ENCODE results near the gene PNPLA3.

PNPLA3 gene

GRCh38 chr22:43923631-43924464, at the start of gene PNPLA3:
PNPLA3 (plus strand) TSS chr22:43923805; CDS start chr22:43923912, 107 bp downstream.
- POLR2A ChIA-PET: interaction anchor here (0.6 to 1.1 kb wide), 11 partner anchors 9 to 776 kb away, joined by 3 to 7 read pairs (median 4); partner anchors contain the start of gene SAMM50
- peak; percentile 96 for DNase-seq (ENCODE audit: extremely low spot score)
- CTCF ChIA-PET: interaction anchor here (0.7 to 1.0 kb wide), 4 partner anchors 17 to 41 kb away, joined by 3 to 4 read pairs (median 3); no protein-coding TSS in a partner anchor
- TF ChIP-seq SP1 (IDR thresholded peaks at IDR 0.05) (no peak), TARDBP (IDR thresholded peaks at IDR 0.05) (no peak), CTBP1 (IDR thresholded peaks at IDR 0.05; ENCODE audit: borderline replicate concordance) (peak; percentile 28; the same call in 1 of the 2 replicates), L3MBTL2 (conservative IDR thresholded peaks at IDR 0.05) (peak; percentile 87), LEF1 (IDR thresholded peaks at IDR 0.05; ENCODE audit: borderline replicate concordance) (no peak)

- no peak for DNase-seq (ENCODE audit: extremely low spot score)
- ChIA-PET POLR2A (interaction anchor here (0.8 kb wide), 1 partner anchor 19 kb away, joined by 3 read pairs; no protein-coding TSS in a partner anchor), CTCF (interaction anchor here (1.2 kb wide), 1 partner anchor 8 kb away, joined by 4 read pairs; no protein-coding TSS in a partner anchor)
- TF ChIP-seq FOXM1 (IDR thresholded peaks at IDR 0.05; ENCODE audit: borderline replicate concordance): no peak
- no peak for TF ChIP-seq SP1 (IDR thresholded peaks at IDR 0.05)
- TF ChIP-seq CTBP1 (IDR thresholded peaks at IDR 0.05; ENCODE audit: borderline replicate concordance): no peak
- no peak for TF ChIP-seq ELF4 (IDR thresholded peaks at IDR 0.05)
- TF ChIP-seq PKNOX1 (IDR thresholded peaks at IDR 0.05): no peak
- TF ChIP-seq ZNF384 (IDR thresholded peaks at IDR 0.05): no peak
- no peak for TF ChIP-seq LEF1 (IDR thresholded peaks at IDR 0.05; ENCODE audit: borderline replicate concordance)
- no peak for TF ChIP-seq FOXA1 (IDR thresholded peaks at IDR 0.05)
- no peak for TF ChIP-seq BHLHE40 (IDR thresholded peaks at IDR 0.05; ENCODE audit: borderline replicate concordance)
Measured at GRCh38 chr22:43876866-43877509, 46.6 kb upstream of the PNPLA3 start.

GRCh38 chr22:43878079-43878795, 45.4 kb upstream of the PNPLA3 start:
- ChIA-PET CTCF (interaction anchor here (0.5 kb wide), 1 partner anchor 1090 kb away, joined by 5 read pairs; no protein-coding TSS in a partner anchor), POLR2A (no interaction called here)
- TF ChIP-seq SP1 (IDR thresholded peaks at IDR 0.05) (no peak), ELF4 (IDR thresholded peaks at IDR 0.05) (no peak), ARNT (IDR thresholded peaks at IDR 0.05) (no peak), ZNF384 (IDR thresholded peaks at IDR 0.05) (no peak), TARDBP (IDR thresholded peaks at IDR 0.05) (no peak), NFRKB (IDR thresholded peaks at IDR 0.05) (no peak), FOXM1 (IDR thresholded peaks at IDR 0.05; ENCODE audit: borderline replicate concordance) (no peak), CTBP1 (IDR thresholded peaks at IDR 0.05; ENCODE audit: borderline replicate concordance) (no peak), SUZ12 (IDR thresholded peaks at IDR 0.05) (no peak), LEF1 (IDR thresholded peaks at IDR 0.05; ENCODE audit: borderline replicate concordance) (no peak), FOXK2 (IDR thresholded peaks at IDR 0.05) (no peak), PKNOX1 (IDR thresholded peaks at IDR 0.05) (no peak), HDGF (IDR thresholded peaks at IDR 0.05; ENCODE audit: borderline replicate concordance) (no peak), FOXA1 (IDR thresholded peaks at IDR 0.05) (no peak), L3MBTL2 (conservative IDR thresholded peaks at IDR 0.05) (no peak), BHLHE40 (IDR thresholded peaks at IDR 0.05; ENCODE audit: borderline replicate concordance) (no peak)
- no peak for DNase-seq (ENCODE audit: extremely low spot score)

GRCh38 chr22:43878831-43879550, 44.6 kb upstream of the PNPLA3 start:
- ChIA-PET CTCF (no interaction called here), POLR2A (no interaction called here)
- no peak for TF ChIP-seq BHLHE40 (IDR thresholded peaks at IDR 0.05; ENCODE audit: borderline replicate concordance)
- TF ChIP-seq SP1 (IDR thresholded peaks at IDR 0.05): no peak
- TF ChIP-seq ARNT (IDR thresholded peaks at IDR 0.05): no peak
- TF ChIP-seq FOXA1 (IDR thresholded peaks at IDR 0.05): no peak
- TF ChIP-seq FOXK2 (IDR thresholded peaks at IDR 0.05): no peak
- TF ChIP-seq L3MBTL2 (conservative IDR thresholded peaks at IDR 0.05): no peak
- no peak for TF ChIP-seq FOXM1 (IDR thresholded peaks at IDR 0.05; ENCODE audit: borderline replicate concordance)
- TF ChIP-seq ELF4 (IDR thresholded peaks at IDR 0.05): no peak
- no peak for TF ChIP-seq HDGF (IDR thresholded peaks at IDR 0.05; ENCODE audit: borderline replicate concordance)
- TF ChIP-seq SUZ12 (IDR thresholded peaks at IDR 0.05): no peak
- no peak for DNase-seq (ENCODE audit: extremely low spot score)

GRCh38 chr22:43879901-43880540, 43.6 kb upstream of the PNPLA3 start:
- TF ChIP-seq PKNOX1 (IDR thresholded peaks at IDR 0.05) (no peak), CTBP1 (IDR thresholded peaks at IDR 0.05; ENCODE audit: borderline replicate concordance) (no peak), BHLHE40 (IDR thresholded peaks at IDR 0.05; ENCODE audit: borderline replicate concordance) (no peak), ZNF384 (IDR thresholded peaks at IDR 0.05) (no peak), FOXA1 (IDR thresholded peaks at IDR 0.05) (no peak), LEF1 (IDR thresholded peaks at IDR 0.05; ENCODE audit: borderline replicate concordance) (no peak), FOXK2 (IDR thresholded peaks at IDR 0.05) (no peak)
- CTCF ChIA-PET: interaction anchor here (0.6 kb wide), 1 partner anchor 359 kb away, joined by 6 read pairs; no protein-coding TSS in a partner anchor
- POLR2A ChIA-PET: no interaction called here
- no peak for DNase-seq (ENCODE audit: extremely low spot score)
